Fibroblast of lung (primary cell): ENCODE results near the gene PDHX. TPM values are rescaled to one million over a fixed set of nuclear protein-coding genes. Genes with fewer than 3 reads are reported as not detected.
A peak's percentile ranks its signal among the peaks of the same experiment; 100 is the strongest.

Experiments
- DNase-seq, 2 donors: peaks; one replicate each; pipeline versions ENCODE4 v3.0.0 to v3.0.0-alpha.2; 2010; ENCODE audit warnings: low read depth in 2 of 2
- H2AFZ ChIP-seq: 2 replicates; pipeline ENCODE4 v1.5.1; 2012; ENCODE audit warnings: low read length, control low read depth, inconsistent platforms
- H3K27ac ChIP-seq: 2 replicates; pipeline ENCODE4 v1.5.1; 2011; ENCODE audit warnings: low read length, control low read depth; ENCODE audit not compliant: insufficient read depth
- H3K27me3 ChIP-seq: 2 replicates; pipeline ENCODE4 v1.5.1; 2011; ENCODE audit warnings: mild to moderate bottlenecking, low read length; ENCODE audit not compliant: control insufficient read depth, insufficient read depth
- H3K36me3 ChIP-seq: 2 replicates; pipeline ENCODE4 v1.5.1; 2011; ENCODE audit warnings: low read length; ENCODE audit not compliant: control insufficient read depth, insufficient read depth
- H3K4me1 ChIP-seq: 2 replicates; pipeline ENCODE4 v1.5.1; 2011; ENCODE audit warnings: low read length; ENCODE audit not compliant: control insufficient read depth, insufficient read depth; ENCODE audit errors: extremely low read depth
- H3K4me2 ChIP-seq: 2 replicates; pipeline ENCODE4 v1.5.1; 2011; ENCODE audit warnings: low read length, control low read depth; ENCODE audit not compliant: insufficient read depth; ENCODE audit errors: extremely low read depth
- H3K4me3 ChIP-seq, 4 experiments: fragments of 200-600 bp in 1 of 4; sonication (generic) in 1 of 4; replicated peaks in 1 of 4; 2 replicates each; pipeline ENCODE4 v1.5.1; 2011 to 2016; ENCODE audit warnings: low read length in 4 of 4, low read depth in 3 of 4, mild to moderate bottlenecking in 3 of 4, control low read depth in 2 of 4, inconsistent platforms in 1 of 4, mixed read lengths in 1 of 4; ENCODE audit not compliant: insufficient read depth in 1 of 4; ENCODE audit errors: control extremely low read depth in 1 of 4
- H3K79me2 ChIP-seq: 2 replicates; pipeline ENCODE4 v1.5.1; 2012; ENCODE audit warnings: mild to moderate bottlenecking, low read length, inconsistent platforms; ENCODE audit not compliant: control insufficient read depth, insufficient read depth
- H3K9ac ChIP-seq: 2 replicates; pipeline ENCODE4 v1.5.1; 2011; ENCODE audit warnings: mild to moderate bottlenecking, low read length, control low read depth; ENCODE audit not compliant: insufficient read depth
- H3K9me3 ChIP-seq: 2 replicates; pipeline ENCODE4 v1.5.1; 2012; ENCODE audit warnings: low read depth, low read length; ENCODE audit not compliant: control insufficient read depth, insufficient read depth
- H4K20me1 ChIP-seq: 2 replicates; pipeline ENCODE4 v1.5.1; 2011; ENCODE audit warnings: low read length; ENCODE audit not compliant: control insufficient read depth, insufficient read depth; ENCODE audit errors: extremely low read depth
- EZH2 ChIP-seq: IDR thresholded peaks from 2 replicates; pipeline ENCODE4 v1.5.1; 2012; ENCODE audit warnings: low read length, control low read depth, mild to moderate bottlenecking; ENCODE audit errors: missing control alignments
- polyA plus RNA-seq, 2 donors: library from polyadenylated mRNA; depleted of rRNA in 1 of 2; stranded (reverse) in 1 of 2; unstranded in 1 of 2; fragments of >200 nt; gene quantifications; 2 replicates each; pipeline ENCODE4 v1.2.1, GENCODE V29; 2011 to 2012; ENCODE audit warnings: missing spikeins in 1 of 2
- total RNA-seq: library from RNA; depleted of rRNA; stranded (reverse); fragments of >200 nt; gene quantifications from 2 replicates; pipeline ENCODE4 v1.2.1, GENCODE V29; 2014
- TF ChIP-seq, protein P1 (sequence below), 2 donors: IDR thresholded peaks in 1 of 2; conservative IDR thresholded peaks in 1 of 2; 1 replicate in 1 of 2; 2 replicates in 1 of 2; pipeline ENCODE4 v1.5.1; 2011 to 2012; ENCODE audit warnings: low read length in 2 of 2, control low read depth in 1 of 2, inconsistent platforms in 1 of 2, low read depth in 1 of 2, mild to moderate bottlenecking in 1 of 2

Gene PDHX
- total and polyA plus RNA-seq, 2 donors (not counting 1 experiment from before 2014, with no cell fraction given) = 29.6 to 36.5 TPM

DNA sequence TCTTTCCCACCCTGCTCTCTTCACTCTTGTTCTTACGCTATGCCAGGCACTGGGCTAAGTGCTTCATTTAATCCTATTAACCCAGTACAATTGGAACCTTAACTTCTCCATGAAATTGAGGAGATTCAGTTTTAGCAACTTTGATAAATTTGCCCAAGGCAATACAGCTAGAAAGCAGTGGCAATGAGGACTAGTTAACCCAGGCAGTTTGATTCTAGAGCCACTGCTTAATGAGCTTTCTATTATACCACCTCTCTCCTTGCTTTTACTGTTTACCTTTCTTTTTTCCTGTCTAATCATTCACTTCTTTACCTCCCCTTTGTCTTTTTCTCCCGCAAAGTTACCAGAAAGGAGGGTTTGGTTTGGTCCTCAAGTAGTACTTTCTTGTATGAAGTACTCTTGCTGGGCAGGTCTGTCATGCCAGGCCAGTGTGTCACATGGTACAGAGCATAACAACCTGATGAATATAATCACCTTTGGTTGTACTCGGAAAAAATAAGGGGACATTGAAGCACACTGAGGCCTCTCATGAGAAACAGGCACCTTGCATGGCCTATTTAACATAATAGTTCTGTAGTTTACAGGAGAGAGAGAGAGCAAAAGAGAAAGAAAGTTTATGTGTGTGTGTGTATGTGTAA is 70.6 kb downstream of the PDHX start:
- peaks cover 2% of the 10 kb centered on the region for H3K4me1 ChIP-seq
- peak in 1 of 2 donors; percentile 23 for DNase-seq
- H3K27me3 ChIP-seq = no peaks in the 10 kb centered on the region
- H3K36me3 ChIP-seq = peaks cover 3% of the 10 kb centered on the region
- H3K27ac ChIP-seq = no peak overlapping the region
- no peak overlapping the region for H3K4me2 ChIP-seq
- no peak overlapping the region for H3K9ac ChIP-seq
- no peaks in the 10 kb centered on the region for H3K9me3 ChIP-seq
- no peaks in the 10 kb centered on the region for H3K79me2 ChIP-seq
- H2AFZ ChIP-seq = no peak overlapping the region
- no peaks in the 10 kb centered on the region for H4K20me1 ChIP-seq
- H3K4me3 ChIP-seq = no peak overlapping the region
- no peak for TF ChIP-seq EZH2
- TF ChIP-seq, protein P1, sequence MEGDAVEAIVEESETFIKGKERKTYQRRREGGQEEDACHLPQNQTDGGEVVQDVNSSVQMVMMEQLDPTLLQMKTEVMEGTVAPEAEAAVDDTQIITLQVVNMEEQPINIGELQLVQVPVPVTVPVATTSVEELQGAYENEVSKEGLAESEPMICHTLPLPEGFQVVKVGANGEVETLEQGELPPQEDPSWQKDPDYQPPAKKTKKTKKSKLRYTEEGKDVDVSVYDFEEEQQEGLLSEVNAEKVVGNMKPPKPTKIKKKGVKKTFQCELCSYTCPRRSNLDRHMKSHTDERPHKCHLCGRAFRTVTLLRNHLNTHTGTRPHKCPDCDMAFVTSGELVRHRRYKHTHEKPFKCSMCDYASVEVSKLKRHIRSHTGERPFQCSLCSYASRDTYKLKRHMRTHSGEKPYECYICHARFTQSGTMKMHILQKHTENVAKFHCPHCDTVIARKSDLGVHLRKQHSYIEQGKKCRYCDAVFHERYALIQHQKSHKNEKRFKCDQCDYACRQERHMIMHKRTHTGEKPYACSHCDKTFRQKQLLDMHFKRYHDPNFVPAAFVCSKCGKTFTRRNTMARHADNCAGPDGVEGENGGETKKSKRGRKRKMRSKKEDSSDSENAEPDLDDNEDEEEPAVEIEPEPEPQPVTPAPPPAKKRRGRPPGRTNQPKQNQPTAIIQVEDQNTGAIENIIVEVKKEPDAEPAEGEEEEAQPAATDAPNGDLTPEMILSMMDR (conservative IDR thresholded peaks at IDR 0.05 in 1 of 2, IDR thresholded peaks at IDR 0.05 in 1 of 2; ENCODE audit: low read depth in 1 of 2, low read length in 2 of 2) = no peak

DNA sequence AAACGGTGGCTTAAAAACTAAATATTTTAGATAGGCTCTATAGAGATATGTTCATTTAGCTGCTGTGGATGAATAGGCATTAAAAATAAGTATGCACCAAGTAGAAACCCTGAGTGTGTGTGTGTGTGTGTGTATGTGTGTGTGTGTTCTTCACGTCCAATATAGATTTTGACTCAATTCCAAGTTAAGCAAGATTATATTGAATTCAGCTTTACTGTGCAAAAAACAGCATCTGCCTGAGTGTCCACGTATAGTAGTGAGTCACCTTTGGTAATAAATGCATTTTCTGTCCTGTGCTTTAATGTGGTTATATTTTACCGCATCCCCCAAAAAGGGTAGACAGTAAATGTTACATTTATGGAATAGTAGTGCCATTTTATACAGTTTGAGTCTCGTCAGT is 71.2 kb downstream of the PDHX start:
- H3K27ac ChIP-seq = no peak overlapping the region
- H3K4me2 ChIP-seq = no peak overlapping the region

GRCh38 chr11:34988294-34989255 is 72.2 kb downstream of the PDHX start:
- TF ChIP-seq, protein P1 (conservative IDR thresholded peaks at IDR 0.05 in 1 of 2, IDR thresholded peaks at IDR 0.05 in 1 of 2; ENCODE audit: low read depth in 1 of 2, low read length in 2 of 2) = no peak
- TF ChIP-seq EZH2 = no peak
- Histone ChIP-seq H3K4me2 (peak overlapping the region; percentile 3), H3K27ac (no peak overlapping the region), H3K27me3 (no peaks in the 10 kb centered on the region), H3K9me3 (no peaks in the 10 kb centered on the region), H4K20me1 (no peaks in the 10 kb centered on the region), H3K4me3 (no peak overlapping the region), H2AFZ (no peak overlapping the region), H3K4me1 (peaks cover 2% of the 10 kb centered on the region), H3K36me3 (peaks cover 5% of the 10 kb centered on the region), H3K9ac (no peak overlapping the region), H3K79me2 (no peaks in the 10 kb centered on the region)
- DNase-seq = peak; percentile 41 to 88

More for the DNA sequence above, 71.2 kb downstream of the PDHX start:
- no peak overlapping the region for H3K4me3 ChIP-seq
- no peaks in the 10 kb centered on the region for H3K27me3 ChIP-seq
- DNase-seq = peak; percentile 60 to 76
- no peak for TF ChIP-seq EZH2
- no peak overlapping the region for H2AFZ ChIP-seq
- no peak overlapping the region for H3K9ac ChIP-seq
- no peaks in the 10 kb centered on the region for H3K79me2 ChIP-seq
- no peaks in the 10 kb centered on the region for H3K9me3 ChIP-seq
- H3K36me3 ChIP-seq = peaks cover 3% of the 10 kb centered on the region
- no peaks in the 10 kb centered on the region for H4K20me1 ChIP-seq
- peaks cover 2% of the 10 kb centered on the region for H3K4me1 ChIP-seq
